Measurements from ENCODE around the gene ECD.

Gene ECD

GRCh38 chr10:73167783-73168464 is at the start of gene ECD, which contains the start of gene FAM149B1:
Gene ECD (minus strand): TSS chr10:73168008. CDS start chr10:73163937, 4,071 bp downstream.
Gene FAM149B1 (plus strand): TSS chr10:73168119. CDS start chr10:73168340, 221 bp downstream.
- DNase-seq: peak; percentile 97

DNA sequence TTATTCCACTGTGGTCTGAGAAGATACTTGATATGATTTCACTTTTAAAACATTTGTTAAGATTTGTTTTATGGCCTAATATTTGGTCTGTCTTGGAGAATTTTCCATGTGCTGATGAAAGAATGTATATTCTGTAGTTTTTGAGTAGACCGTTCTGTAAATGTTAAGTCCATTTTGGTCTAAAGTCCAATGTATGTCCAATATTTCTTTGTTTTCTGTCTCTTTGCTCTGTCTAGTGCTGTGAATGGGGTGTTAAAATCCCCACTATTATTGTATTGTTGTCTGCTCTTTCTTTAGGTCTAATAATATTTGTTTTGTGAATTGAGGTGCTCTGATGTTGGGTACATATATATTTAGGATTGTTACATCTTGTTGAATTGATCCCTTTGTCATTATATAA is 47.9 kb upstream of the ECD start:
- no peak for DNase-seq

GRCh38 chr10:73211106-73211811 is 43.5 kb upstream of the ECD start:
- no peak for DNase-seq

DNA sequence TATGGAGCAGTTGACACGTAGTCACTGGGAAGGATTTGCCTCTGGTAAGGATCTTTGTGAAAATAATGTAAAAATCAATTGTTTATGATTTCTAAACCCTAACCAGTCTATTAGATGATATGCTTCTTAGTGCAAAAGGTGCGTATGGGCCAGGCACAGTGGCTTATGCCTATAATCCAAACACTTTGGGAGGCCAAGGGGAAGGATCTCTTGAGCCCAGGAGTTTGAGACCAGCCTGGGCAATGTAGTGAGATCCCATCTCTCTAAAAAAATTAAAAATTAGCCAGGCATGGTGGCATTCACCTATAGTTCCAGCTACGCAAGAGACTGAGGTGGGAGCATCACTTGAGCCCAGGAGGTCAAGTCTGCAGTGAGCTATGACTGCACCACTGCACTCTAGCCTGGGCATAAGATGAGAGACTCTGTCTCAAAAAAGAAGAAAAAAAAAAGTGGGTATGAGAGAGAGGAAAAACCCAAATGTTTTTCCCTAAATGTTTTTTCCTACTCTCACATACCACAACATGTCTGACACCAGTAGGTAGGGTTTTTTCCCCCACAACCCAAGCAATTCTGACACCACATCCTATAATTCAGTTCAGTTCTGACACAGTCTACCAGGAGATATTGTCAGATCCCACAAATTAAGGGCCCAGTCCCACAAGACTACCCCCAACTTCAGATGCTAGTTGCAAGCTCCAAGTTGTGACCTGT is 42.7 kb upstream of the ECD start:
- no peak for DNase-seq

GRCh38 chr10:73209705-73210104 is 41.9 kb upstream of the ECD start:
- no peak for DNase-seq

DNA sequence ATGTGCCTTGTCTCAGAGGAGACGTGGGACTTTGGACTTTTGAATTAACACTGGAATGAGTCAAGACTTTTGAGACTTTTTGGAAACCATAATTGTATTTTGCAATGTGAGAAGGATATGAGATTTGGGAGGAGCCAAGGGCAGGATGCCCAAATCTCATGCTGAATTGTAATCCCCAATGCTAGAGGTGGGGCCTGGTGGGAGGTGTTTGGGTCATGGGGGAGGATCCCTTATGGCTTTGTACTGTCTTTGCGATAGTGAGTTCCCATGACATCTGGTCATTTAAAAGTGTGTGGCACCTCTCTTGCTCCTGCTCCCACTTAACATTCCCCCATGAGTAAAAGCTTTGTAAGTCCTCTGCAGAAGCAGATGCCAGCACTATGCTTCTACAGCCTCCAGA is 40.1 kb upstream of the ECD start:
- DNase-seq: no peak

DNA sequence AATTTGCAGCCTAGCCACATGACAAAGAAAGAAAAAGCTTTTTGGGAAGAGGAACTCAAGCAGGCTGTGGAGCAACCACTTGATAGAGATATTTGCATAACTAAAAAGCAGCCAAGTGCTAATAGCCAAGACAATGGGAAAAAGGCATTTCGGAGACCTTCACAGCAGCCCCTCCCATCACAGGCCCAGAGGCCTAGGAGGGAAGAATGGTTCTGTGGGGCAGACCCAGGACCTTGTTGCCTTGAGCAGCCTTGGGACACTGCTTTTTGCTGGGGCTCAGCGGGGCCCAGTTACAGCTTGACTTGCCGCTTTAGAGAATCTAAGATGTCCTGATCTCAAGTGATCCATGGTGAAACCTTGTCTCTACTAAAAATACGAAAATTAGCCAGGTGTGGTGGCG is 38.6 kb upstream of the ECD start:
- no peak for DNase-seq

GRCh38 chr10:73205890-73206289 is 38.1 kb upstream of the ECD start:
- DNase-seq: no peak

- no peak for DNase-seq
Measured at GRCh38 chr10:73205081-73205480, 37.3 kb upstream of the ECD start.

- DNase-seq: no peak
Measured at GRCh38 chr10:73190188-73190587, 22.4 kb upstream of the ECD start.

DNA sequence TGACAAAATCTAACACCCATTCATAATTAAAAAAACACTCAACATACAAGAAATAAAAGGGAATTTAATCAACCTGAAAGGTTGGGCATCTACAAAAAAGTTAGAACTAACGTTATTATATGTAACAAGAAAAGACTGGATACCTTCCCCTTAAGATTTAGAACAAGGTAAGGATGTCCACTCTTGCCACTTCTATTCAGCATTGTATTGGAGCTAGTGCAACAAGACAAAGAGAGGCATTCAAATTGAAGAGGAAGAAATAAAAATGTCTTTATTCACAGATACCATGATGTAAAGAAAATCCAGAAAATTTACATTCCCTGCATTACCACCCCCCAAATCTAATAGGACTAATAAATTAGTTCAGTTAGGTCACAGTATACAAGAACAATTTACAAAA is 18.5 kb upstream of the ECD start:
- no peak for DNase-seq

GRCh38 chr10:73183667-73184281 is 16.0 kb upstream of the ECD start:
- DNase-seq: no peak

GRCh38 chr10:73182568-73182967 is 14.8 kb upstream of the ECD start:
- DNase-seq: no peak

DNA sequence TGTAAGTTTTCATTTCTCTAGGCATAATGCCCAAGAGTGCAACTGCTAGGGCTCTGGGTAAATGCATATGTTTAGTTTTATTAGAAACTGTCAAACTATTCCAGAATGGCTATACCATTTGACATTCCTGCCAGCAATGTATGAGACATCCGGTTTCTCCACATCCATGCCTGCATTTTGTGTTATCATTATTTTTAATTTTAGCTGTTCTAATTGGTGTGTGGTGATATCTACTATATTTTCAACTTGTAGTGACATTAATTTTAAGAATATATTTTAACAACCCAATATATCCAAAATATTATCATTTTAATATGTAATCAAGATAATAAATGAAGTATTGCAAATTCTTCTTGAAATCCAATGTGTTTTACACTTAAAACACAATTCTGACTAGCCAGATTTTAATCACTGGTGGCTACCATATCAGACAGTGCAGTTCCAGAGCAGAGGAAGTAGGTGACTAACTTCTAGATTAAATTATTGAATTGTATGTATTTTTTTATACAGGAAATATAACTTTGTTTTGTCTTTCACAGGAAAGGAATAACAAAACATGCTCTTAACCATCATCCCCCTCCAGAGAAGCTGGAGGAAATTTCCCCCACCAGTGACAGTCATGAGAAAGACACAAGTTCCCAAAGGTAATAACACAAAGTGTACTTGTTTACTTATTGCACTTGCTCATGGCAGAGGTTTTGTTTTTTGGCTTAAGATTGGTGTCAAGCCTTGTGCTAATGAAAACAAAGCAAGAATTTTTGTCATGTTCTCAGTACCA is 6.5 kb upstream of the ECD start:
- no peak for DNase-seq

DNA sequence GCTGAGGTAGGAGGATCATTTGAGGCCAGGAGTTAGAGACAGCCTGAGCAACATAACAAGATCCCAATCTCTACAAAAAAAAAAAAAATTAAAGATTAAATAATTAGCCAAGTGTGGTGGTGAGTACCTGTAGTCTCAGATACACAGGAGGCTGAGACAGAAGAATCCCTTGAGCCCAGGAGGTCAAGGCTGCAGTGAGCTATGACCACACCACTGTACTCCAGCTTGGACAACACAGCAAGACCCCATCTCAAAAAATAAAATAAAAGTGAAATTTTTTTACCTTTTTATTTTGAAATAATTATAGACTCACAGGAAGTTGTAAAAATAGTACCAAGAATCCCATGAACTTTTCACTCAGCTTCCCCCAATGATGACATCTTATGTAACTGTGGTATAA is 5.1 kb upstream of the ECD start:
- no peak for DNase-seq

DNA sequence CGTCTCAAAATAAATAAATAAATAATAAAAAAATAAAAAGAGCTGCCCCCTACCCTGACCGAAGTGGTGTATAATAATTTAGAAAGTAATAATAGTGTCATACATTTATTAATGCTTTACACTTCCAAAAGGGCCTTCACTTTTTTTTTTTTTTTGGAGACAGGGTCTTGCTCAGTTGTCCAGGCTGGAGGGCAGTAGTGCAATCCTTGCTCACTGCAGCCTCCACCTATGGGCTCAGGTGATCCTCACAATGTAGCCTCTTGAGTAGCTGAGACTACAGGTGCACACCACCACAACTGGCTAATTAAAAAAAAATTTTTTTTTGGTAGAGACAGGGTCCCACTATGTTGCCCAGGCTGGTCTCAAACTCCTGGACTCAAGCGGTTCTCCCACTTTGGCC is 1.5 kb upstream of the ECD start:
- DNase-seq: no peak

DNA sequence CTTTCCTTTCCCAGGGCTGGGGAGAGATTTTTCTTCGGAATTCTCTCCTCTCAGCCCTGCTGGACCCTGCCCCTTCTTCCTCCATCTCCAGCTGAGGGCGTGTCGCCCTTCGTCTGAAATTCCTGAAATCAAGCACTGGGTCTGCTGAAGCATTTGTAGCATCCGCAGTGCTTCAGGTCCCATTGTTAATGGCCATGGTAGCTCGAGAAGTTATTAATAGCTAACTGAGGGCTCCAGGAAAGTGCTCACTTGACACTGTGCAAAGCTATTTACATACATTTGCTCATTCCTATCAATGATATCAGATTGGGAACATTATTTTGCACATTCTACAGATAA is 626 bp upstream of the ECD start:
- no peak for DNase-seq

DNA sequence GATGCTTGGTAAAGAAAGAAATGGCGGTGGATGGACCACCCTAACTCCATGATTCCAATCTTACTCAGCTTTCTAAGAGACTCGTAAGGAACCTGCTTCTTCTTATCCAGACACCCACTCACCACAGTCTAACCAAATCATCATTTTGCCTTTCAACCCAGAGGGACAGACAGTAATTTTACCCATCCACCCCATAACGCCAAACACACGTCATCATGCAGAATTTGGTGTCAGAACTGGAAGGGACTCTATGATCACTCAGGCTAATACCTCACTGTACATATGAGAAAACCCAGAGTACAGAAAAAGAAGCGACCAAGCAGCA is 388 bp downstream of the ECD start:
- DNase-seq: no peak

DNA sequence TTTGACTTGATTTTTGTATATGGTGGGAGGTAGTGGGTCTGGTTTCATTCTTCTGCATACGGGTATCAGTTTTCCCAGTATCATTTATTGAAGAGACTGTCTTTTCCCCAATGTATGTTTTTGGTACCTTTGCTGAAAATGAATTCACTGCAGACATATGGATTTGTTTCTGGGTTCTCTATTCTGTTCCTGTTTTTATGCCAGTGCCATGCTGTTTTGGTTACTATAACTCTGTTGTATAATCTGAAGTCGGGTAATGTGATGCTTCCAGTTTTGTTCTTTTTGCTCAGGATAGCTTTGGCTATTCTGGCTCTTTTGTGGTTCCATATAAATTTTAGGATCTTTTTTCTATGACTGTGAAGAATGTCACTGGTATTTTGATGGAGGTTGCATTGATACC is 836 bp downstream of the ECD start:
- DNase-seq: no peak

- DNase-seq: no peak
Measured at GRCh38 chr10:73163096-73163495, 4.7 kb downstream of the ECD start.

DNA sequence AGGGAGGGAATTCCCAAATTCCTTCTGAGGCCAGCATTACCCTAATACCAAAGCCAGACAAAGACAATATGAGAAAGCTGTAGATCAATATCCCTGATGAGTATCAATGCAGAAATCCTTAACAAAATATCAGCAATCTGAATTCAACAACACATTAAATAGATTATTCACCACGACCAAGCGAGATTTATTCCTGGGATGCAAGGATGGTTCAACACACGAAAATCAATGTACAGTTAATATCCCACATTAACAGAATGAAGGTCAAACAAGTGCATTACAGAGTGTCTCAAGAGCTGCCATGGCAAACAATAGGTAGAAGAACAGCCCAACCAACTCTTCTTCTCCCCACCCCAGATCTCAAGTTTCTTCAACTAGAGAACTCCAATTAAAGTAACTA is 6.1 kb downstream of the ECD start:
- DNase-seq: no peak

DNA sequence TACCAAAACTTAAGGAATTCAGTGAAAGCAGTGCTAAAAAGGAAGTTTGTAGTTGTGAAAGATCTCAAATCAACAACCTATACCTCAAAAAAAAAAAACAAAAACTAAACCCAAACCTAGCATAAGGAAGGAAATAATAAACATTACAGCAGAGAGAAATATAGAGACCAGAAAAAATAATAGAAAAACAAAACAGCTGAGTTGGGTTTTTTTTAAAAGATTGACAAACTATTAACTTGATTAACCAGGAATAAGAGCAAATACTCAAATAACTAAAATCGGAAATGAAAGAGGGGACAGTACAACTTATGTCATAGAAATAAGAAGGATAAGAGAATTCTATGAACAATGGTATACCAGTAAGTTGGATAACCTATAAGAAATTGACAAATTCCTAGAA is 6.7 kb downstream of the ECD start:
- DNase-seq: no peak

DNA sequence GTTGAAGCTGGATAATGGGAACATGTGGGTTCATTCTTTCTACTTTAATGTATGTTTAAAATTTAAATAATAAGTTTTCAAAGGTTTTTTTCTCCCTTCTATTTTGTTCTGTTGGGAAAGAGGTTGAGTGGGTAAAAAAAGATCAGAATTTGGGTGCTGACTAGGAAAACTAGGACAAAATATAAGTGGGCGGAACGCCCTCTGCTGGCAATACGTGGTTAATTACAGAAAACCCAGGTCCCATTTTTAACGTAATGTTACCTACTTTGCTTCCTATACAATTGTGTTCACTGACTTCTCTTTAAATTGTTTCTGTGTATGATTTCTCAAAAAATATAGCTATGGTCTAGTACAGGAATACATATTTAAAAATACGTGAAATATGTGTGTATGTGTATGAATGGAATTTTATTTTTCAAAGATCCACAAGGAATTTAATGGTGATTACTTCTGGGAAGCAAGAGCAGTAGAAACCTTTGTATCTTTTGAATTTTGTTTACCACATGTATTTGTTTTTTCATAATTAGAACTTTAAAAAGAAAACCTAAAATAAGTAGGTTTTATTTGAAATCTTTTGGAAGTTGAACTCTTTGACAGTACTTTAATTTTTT is 8.7 kb downstream of the ECD start:
- DNase-seq: peak; percentile 40
